ENCODE data around the gene NRP1.

DNA sequence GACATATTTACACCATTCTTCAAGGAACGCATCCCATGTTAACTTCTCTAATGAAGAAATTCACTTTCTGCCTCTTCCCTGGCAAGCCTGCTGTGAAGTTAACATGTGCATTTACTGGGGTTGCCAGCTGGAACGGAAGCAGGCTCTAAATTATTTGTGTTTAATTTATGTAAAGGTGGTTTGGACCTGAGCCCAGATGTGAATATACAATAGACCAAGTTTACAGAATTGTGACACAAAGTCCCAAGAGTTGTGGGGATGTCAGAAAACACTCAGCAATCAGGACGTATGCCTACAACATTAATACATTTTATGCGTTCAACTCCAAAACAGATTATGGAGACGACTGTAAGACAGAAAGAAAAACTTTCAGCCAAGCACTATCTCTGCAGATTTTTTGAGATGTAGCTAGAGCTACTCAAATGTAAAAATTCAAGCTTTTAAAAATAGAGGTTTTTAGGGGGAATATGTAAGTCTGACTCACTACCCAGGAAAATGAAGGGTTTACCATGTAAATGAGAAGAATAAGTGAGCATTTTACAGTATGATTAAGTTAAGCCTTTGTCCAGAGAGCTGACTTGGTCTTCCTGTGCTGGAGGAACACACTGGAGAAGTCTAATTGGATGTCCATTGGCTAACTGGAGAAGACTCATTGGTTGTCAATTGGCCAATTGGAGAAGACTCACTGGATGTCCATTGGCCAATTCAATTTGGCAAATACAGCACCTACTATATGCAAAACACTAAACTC is 19.5 kb downstream of the NRP1 start:
- TF ChIP-seq, protein P1, sequence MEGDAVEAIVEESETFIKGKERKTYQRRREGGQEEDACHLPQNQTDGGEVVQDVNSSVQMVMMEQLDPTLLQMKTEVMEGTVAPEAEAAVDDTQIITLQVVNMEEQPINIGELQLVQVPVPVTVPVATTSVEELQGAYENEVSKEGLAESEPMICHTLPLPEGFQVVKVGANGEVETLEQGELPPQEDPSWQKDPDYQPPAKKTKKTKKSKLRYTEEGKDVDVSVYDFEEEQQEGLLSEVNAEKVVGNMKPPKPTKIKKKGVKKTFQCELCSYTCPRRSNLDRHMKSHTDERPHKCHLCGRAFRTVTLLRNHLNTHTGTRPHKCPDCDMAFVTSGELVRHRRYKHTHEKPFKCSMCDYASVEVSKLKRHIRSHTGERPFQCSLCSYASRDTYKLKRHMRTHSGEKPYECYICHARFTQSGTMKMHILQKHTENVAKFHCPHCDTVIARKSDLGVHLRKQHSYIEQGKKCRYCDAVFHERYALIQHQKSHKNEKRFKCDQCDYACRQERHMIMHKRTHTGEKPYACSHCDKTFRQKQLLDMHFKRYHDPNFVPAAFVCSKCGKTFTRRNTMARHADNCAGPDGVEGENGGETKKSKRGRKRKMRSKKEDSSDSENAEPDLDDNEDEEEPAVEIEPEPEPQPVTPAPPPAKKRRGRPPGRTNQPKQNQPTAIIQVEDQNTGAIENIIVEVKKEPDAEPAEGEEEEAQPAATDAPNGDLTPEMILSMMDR (IDR thresholded peaks at IDR 0.05), result no peak
- TF ChIP-seq POLR2A (IDR thresholded peaks at IDR 0.05), result no peak
